AG09309 (cell line): ENCODE results near the gene MMADHC.

Experiments used
- DNase-seq: peaks from one replicate; pipeline ENCODE4 v3.0.0-alpha.2; 2010; ENCODE audit warnings: low read depth
- H3K4me3 ChIP-seq: 2 replicates; pipeline ENCODE4 v1.5.1; 2011; ENCODE audit warnings: mild to moderate bottlenecking, low read depth, low read length, moderate library complexity; ENCODE audit not compliant: control insufficient read depth
- TF ChIP-seq, protein P1 (sequence below): IDR thresholded peaks from 2 replicates; pipeline ENCODE4 v1.5.1; 2011; ENCODE audit warnings: mild to moderate bottlenecking, low read depth, low read length, inconsistent platforms; ENCODE audit not compliant: insufficient read depth, control insufficient read depth; ENCODE audit errors: missing control alignments

MMADHC gene

DNA sequence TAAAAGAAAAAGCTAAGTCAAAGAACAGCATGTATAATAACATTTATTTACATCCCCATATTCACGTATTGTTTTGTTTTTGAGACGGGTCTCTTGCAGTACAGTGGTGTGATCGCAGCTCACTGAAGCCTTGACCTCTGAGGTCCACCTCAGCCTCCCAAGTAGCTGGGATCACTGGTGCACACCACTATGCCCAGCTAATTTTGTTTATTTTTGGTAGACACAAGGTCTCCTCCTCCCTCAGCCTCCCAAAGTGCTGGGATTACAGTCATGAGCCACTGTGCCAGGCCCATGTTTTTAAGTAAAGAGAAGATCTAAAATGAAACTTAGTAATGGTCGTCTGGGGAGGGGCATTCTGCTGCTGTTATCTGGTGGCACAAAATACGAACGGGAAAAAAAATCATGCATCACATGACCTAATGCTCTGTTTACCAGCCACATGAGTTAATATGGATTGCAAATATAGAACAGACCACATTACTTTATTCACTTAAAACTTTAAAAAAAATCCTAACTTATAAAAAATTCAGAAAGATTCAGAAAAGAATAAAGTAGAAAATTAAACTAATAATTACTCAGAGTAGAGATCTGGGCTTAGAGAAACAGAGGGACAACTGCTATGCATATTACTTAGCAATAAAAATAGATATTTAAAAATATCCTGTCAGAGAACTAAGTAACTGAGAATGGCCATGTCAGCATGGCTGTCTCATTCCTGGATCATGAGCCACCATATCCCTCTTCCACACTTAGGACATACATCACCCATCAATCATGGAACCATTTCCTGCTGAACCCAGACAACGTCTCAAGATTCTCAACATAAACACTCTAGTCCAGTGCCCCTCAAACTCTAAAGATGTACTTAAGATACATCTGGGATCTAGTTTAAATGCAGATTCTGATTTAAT is 7.3 kb downstream of the MMADHC start:
- TF ChIP-seq, protein P1, sequence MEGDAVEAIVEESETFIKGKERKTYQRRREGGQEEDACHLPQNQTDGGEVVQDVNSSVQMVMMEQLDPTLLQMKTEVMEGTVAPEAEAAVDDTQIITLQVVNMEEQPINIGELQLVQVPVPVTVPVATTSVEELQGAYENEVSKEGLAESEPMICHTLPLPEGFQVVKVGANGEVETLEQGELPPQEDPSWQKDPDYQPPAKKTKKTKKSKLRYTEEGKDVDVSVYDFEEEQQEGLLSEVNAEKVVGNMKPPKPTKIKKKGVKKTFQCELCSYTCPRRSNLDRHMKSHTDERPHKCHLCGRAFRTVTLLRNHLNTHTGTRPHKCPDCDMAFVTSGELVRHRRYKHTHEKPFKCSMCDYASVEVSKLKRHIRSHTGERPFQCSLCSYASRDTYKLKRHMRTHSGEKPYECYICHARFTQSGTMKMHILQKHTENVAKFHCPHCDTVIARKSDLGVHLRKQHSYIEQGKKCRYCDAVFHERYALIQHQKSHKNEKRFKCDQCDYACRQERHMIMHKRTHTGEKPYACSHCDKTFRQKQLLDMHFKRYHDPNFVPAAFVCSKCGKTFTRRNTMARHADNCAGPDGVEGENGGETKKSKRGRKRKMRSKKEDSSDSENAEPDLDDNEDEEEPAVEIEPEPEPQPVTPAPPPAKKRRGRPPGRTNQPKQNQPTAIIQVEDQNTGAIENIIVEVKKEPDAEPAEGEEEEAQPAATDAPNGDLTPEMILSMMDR = no peak
- no peak overlapping the region for H3K4me3 ChIP-seq
- no peak for DNase-seq

DNA sequence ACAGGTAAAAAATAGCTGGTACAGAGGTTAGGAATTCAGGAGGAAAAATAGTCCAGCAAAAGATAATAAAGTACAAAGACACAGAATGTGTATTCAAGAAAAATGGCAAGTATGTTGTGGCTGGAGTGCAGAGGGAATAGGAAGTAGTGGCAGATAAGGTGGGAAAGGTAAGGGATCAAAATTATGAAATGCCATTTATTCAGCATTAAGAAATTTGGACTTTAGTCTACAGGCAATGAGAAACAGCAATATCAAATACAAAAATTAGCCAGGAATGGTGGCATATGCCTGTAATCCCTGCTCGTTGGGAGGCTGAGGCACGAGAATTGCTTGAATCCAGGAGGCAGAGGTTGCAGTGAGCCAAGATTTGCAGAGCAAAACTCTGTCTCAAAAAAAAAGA is 10.3 kb downstream of the MMADHC start:
- TF ChIP-seq, protein P1 = no peak
- DNase-seq = no peak
- no peak overlapping the region for H3K4me3 ChIP-seq

DNA sequence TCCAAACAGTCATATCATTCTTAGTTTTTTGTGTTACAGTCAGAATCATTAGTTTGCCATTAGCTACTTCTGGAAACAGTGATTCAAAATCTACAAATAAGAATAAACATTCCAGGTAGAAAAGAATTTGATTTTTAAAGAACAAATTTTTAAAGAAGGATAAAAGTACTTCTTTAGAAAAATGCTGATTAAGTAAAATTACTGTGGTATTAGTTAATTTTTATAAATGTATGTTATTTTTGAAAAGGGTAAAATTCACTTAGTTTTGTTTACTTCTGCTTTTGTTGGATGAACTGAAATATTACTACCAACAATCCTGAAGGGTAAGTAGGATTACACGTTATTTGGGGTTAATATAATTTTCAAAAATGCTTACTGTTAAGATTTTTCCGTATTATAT is 11.8 kb downstream of the MMADHC start:
- no peak for DNase-seq
- TF ChIP-seq, protein P1 = no peak
- H3K4me3 ChIP-seq = no peak overlapping the region

DNA sequence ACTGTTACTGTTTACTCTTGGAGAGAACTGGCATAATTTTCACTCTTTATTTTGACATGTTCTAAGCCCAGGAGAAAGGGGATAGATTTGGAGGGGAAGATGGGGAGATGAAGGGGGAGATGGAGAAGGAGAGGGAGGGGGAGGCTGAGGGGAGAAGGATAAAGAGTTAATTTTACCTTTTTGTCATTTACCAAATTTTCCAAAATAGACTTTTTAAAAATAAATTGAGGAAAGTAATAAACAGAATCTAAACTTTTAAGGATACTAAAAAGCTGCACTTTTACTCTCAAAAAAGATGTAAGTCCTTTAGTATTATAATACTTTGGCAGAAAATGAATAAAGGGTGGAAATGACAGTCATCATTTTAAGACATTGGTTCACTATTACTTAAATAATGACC is 12.3 kb downstream of the MMADHC start:
- DNase-seq = no peak
- TF ChIP-seq, protein P1 = no peak
- H3K4me3 ChIP-seq = no peak overlapping the region

DNA sequence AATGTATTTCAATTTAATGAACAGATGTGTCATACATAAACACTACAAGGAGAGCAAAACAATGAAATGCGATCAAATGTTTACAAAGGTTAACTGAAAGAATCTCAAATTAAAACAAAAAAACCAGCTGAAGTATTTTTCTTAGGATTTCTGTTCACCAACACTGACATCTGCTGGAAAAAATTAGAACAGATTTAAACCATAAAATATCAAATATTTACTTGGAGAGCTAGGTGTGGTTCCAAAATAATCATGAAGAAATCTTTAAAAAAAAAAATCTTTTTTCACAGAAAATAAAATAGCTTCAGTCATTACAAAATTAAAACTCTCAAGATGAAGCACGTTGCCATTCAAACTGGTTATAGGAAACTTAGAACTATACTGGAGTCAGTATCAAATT is 13.8 kb downstream of the MMADHC start:
- no peak for DNase-seq
- no peak overlapping the region for H3K4me3 ChIP-seq
- TF ChIP-seq, protein P1 = peak; percentile 9

DNA sequence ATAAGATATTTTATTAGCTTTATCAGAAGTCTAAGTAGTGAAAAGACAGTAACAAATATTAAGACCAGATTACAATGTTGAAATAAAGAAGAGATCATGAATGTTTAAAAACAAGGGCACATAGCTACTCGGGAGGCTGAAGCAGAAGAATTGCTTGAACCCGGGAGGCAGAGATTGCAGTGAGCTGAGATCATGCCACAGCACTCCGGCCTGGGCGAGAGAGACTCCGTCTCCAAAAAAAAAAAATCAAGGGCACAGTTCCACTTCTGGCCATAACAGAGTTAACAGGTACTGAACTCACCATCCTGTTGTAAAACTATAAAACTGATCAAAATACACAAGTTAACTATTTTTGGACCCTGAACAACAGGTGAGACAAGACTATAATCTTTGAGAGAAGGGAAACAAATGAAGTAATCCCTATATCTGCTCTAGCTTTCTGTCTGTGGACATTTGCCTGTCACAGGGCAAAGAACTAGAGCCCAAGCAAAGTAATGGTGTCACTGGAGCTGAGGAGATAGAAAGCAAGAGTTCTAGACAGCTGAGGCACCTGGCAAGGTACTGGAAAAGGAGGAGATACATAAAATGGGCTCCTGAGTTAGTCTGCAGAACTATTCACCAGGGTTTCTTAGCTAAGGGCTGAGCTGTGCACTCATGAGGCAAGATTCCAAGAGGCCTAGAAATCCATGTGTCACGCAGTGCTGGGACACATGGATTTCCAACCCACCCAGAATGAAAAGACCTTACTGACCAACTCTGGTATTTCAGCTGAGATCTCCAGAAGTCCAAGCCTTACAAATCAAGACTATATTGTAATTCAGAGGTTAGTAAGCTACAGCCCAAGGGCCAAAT is 15.2 kb downstream of the MMADHC start:
- TF ChIP-seq, protein P1 = no peak
- no peak for DNase-seq
- no peak overlapping the region for H3K4me3 ChIP-seq
